NCI-H2081 treated with DMSO at 0.1 percent for 48 hours (cell line): Measurements from ENCODE around the gene OSM.

Source experiments
- DNase-seq: peaks from one replicate; lab custom pipeline; 2025; lab: John Stamatoyannopoulos, UW

Gene OSM

GRCh38 chr22:30262917-30263741 lies 3.5 kb downstream of the OSM start:
- DNase-seq = no peak

GRCh38 chr22:30262112-30262511 lies 4.5 kb downstream of the OSM start:
- no peak for DNase-seq

GRCh38 chr22:30261134-30261533 lies 5.5 kb downstream of the OSM start:
- DNase-seq = no peak

- DNase-seq = no peak
Observed at GRCh38 chr22:30260682-30261081, 6.0 kb downstream of the OSM start.

- DNase-seq = no peak
Observed at GRCh38 chr22:30260276-30260675, 6.4 kb downstream of the OSM start.

GRCh38 chr22:30254314-30254713 lies 12.3 kb downstream of the OSM start:
- DNase-seq = no peak

GRCh38 chr22:30253205-30253852 lies 13.3 kb downstream of the OSM start:
- DNase-seq = no peak

GRCh38 chr22:30252411-30253204 lies 14.0 kb downstream of the OSM start:
- no peak for DNase-seq

GRCh38 chr22:30251711-30252110 lies 14.9 kb downstream of the OSM start:
- no peak for DNase-seq

GRCh38 chr22:30250661-30251267 lies 15.9 kb downstream of the OSM start:
- DNase-seq = no peak

GRCh38 chr22:30250039-30250565 lies 16.5 kb downstream of the OSM start:
- no peak for DNase-seq

- no peak for DNase-seq
Observed at GRCh38 chr22:30249049-30250038, 17.3 kb downstream of the OSM start.

GRCh38 chr22:30248484-30248883 lies 18.2 kb downstream of the OSM start:
- DNase-seq = no peak

- no peak for DNase-seq
Observed at GRCh38 chr22:30247974-30248373, 18.7 kb downstream of the OSM start.

- DNase-seq = no peak
Observed at GRCh38 chr22:30247561-30247960, 19.1 kb downstream of the OSM start.

GRCh38 chr22:30246814-30247376 lies 19.8 kb downstream of the OSM start:
- no peak for DNase-seq

- DNase-seq = no peak
Observed at GRCh38 chr22:30245985-30246813, 20.5 kb downstream of the OSM start, which contains the start of gene LIF. Gene LIF (minus strand): TSS chr22:30246759. CDS start chr22:30246695, 64 bp downstream.

- DNase-seq = no peak
Observed at GRCh38 chr22:30245181-30245984, 21.3 kb downstream of the OSM start.

GRCh38 chr22:30244641-30245040 lies 22.0 kb downstream of the OSM start:
- DNase-seq = no peak
